Calu3 (cell line): ENCODE results near the gene FBXL17. TPM values are rescaled to one million over a fixed set of nuclear protein-coding genes. Genes with fewer than 3 reads are reported as not detected.
A peak's percentile ranks its signal among the peaks of the same experiment; 100 is the strongest.

Source experiments
- BruUV-seq: library from RNA; stranded (reverse); fragments of 400-500 nt; replicated peaks from 2 replicates; lab custom pipeline; 2021; lab: Mats Ljungman, UMichigan
- CTCF ChIA-PET: fragments of 300-600 bp; sonication (Branson Sonifier 250); formaldehyde crosslinking; loops from one replicate; lab custom pipeline; 2022; ENCODE audit warnings: antibody characterized with exemption; lab: Charles Lee
- DNase-seq: peaks from one replicate; pipeline ENCODE4 v3.0.0; 2022
- H3K27ac Mint-ChIP-seq: one replicate; pipeline ENCODE4 v1.8.0; 2022; ENCODE audit warnings: mixed read lengths; ENCODE audit not compliant: unreplicated experiment
- H3K27me3 Mint-ChIP-seq: one replicate; pipeline ENCODE4 v1.8.0; 2022; ENCODE audit warnings: mixed read lengths; ENCODE audit not compliant: unreplicated experiment
- H3K36me3 Mint-ChIP-seq: one replicate; pipeline ENCODE4 v1.8.0; 2022; ENCODE audit warnings: mild to moderate bottlenecking, moderate library complexity, mixed read lengths; ENCODE audit not compliant: insufficient read depth, unreplicated experiment
- H3K4me1 Mint-ChIP-seq: one replicate; pipeline ENCODE4 v1.8.0; 2022; ENCODE audit warnings: mild to moderate bottlenecking, low read depth, mixed read lengths; ENCODE audit not compliant: unreplicated experiment
- H3K4me3 Mint-ChIP-seq: one replicate; pipeline ENCODE4 v1.8.0; 2022; ENCODE audit warnings: mild to moderate bottlenecking, low read depth, moderate library complexity, mixed read lengths; ENCODE audit not compliant: unreplicated experiment
- H3K9me3 Mint-ChIP-seq: one replicate; pipeline ENCODE4 v1.8.0; 2022; ENCODE audit warnings: low read depth, mixed read lengths; ENCODE audit not compliant: unreplicated experiment
- intact Hi-C: fragments of 100-400 bp; cut with micrococcal nuclease; formaldehyde crosslinking; loops from one replicate; pipeline ENCODE4 v1.10.0; 2022; ENCODE audit not compliant: unreplicated experiment
- total RNA-seq: library from RNA; stranded (reverse); gene quantifications from 2 replicates; pipeline ENCODE4 v1.2.3, GENCODE V29; 2022
- TF ChIP-seq, protein P1 (sequence below): fragments of 200-600 bp; IDR thresholded peaks from one replicate; pipeline ENCODE4 v1.8.0; 2022; ENCODE audit warnings: antibody characterized with exemption; ENCODE audit not compliant: unreplicated experiment

The FBXL17 gene
- total RNA-seq, 1 experiment from 2014 or later = 19.6 TPM

DNA sequence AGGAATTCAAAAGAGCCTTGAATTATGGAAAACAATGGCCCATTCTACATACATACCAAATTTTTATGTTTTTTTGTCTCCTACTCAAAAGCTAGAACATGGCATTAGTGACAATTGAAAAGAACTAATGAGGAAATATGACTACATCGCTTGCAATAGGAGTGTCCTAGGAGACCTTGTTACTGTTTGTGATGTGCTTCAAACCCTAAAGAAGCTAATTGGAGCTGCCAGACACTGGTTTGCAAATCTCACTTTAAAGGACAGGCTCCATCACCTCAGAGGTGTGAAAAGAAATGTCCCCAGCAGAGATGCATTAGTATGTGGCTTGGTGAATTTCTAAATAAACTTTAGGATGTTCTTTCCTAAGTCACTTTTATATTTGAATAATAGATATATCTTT, 356.9 kb downstream of the FBXL17 start:
- Mint-ChIP-seq H3K36me3 (no peaks in the 10 kb centered on the region), H3K27ac (no peak overlapping the region), H3K9me3 (no peaks in the 10 kb centered on the region), H3K4me1 (no peaks in the 10 kb centered on the region), H3K27me3 (no peaks in the 10 kb centered on the region), H3K4me3 (no peak overlapping the region)
- CTCF ChIA-PET = no interaction called here
- TF ChIP-seq, protein P1, sequence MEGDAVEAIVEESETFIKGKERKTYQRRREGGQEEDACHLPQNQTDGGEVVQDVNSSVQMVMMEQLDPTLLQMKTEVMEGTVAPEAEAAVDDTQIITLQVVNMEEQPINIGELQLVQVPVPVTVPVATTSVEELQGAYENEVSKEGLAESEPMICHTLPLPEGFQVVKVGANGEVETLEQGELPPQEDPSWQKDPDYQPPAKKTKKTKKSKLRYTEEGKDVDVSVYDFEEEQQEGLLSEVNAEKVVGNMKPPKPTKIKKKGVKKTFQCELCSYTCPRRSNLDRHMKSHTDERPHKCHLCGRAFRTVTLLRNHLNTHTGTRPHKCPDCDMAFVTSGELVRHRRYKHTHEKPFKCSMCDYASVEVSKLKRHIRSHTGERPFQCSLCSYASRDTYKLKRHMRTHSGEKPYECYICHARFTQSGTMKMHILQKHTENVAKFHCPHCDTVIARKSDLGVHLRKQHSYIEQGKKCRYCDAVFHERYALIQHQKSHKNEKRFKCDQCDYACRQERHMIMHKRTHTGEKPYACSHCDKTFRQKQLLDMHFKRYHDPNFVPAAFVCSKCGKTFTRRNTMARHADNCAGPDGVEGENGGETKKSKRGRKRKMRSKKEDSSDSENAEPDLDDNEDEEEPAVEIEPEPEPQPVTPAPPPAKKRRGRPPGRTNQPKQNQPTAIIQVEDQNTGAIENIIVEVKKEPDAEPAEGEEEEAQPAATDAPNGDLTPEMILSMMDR = no peak
- intact Hi-C loops = no loop called here
- BruUV-seq = no TSS peak
- DNase-seq = no peak

DNA sequence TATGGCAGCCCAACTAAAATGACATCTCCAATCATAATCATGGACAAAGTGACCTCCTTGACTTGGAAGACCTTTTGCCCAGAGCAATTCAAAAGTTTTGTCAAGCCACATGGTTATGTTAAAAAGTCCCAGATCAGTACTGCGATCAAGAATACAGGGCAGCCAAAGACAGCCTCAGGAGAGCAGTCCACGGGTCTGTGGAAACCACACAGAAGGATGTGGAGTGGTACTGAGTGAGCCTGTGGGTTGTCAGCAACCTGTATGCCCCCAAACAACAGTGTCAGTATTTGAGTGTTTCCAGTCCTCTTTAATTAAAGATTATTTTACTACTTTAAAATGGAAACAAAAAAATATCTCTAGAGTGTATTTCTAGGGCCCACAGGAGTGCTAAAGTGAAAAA, 365.8 kb downstream of the FBXL17 start:
- no TSS peak for BruUV-seq
- Mint-ChIP-seq H3K36me3 (no peaks in the 10 kb centered on the region), H3K27ac (no peak overlapping the region), H3K27me3 (no peaks in the 10 kb centered on the region), H3K4me1 (no peaks in the 10 kb centered on the region), H3K4me3 (no peak overlapping the region), H3K9me3 (no peaks in the 10 kb centered on the region)
- TF ChIP-seq, protein P1 = no peak
- intact Hi-C loops = no loop called here
- CTCF ChIA-PET = no interaction called here
- no peak for DNase-seq

DNA sequence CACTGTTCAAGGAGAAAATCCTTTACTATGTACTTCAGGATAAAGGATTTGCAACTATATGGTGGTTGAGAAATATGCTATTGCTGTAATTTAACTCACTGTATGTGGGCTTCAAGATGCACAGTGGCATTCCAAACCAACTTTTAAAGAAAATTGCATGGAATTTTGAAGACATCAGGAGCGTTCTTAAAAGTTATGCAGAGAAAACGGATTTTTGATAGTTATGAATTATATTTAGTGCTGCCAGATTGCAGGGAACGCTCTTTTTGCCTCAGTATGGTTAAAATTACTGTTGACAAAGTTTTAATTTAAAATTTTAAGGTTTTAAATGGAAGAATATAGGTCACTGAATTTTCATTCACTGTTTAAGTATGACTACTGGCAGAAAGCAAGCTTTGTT, 375.1 kb downstream of the FBXL17 start:
- H3K4me3 Mint-ChIP-seq = no peak overlapping the region
- TF ChIP-seq, protein P1 = no peak
- H3K27ac Mint-ChIP-seq = no peak overlapping the region
- intact Hi-C loops = no loop called here
- BruUV-seq = no TSS peak
- H3K9me3 Mint-ChIP-seq = no peaks in the 10 kb centered on the region
- CTCF ChIA-PET = no interaction called here
- H3K36me3 Mint-ChIP-seq = no peaks in the 10 kb centered on the region
- DNase-seq = no peak
- no peaks in the 10 kb centered on the region for H3K27me3 Mint-ChIP-seq
- peaks cover 8% of the 10 kb centered on the region for H3K4me1 Mint-ChIP-seq

DNA sequence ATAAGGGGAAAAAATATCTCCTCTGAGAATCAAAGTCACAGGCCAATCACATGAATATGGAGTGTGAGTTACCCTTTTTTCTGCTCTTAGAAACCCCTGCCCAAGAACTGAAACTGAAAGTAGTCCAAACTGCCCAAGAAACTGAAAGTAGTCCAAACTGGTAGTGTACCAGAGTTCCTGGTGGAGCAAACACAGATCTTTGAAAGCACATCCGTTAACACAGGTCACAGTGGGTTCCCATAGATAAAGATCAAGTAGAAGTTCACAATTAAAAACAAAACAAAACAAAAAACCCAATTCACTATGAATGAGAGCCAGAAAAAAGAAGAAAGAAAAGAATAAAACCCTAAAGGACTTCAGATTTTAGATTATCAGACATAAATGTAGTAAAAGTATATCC, 378.7 kb downstream of the FBXL17 start:
- H3K27me3 Mint-ChIP-seq = no peaks in the 10 kb centered on the region
- TF ChIP-seq, protein P1 = no peak
- H3K27ac Mint-ChIP-seq = peak overlapping the region; percentile 2
- H3K4me3 Mint-ChIP-seq = no peak overlapping the region
- no peaks in the 10 kb centered on the region for H3K9me3 Mint-ChIP-seq
- BruUV-seq = no TSS peak
- peaks cover 8% of the 10 kb centered on the region for H3K4me1 Mint-ChIP-seq
- CTCF ChIA-PET = no interaction called here
- peak; percentile 8 for DNase-seq
- no peaks in the 10 kb centered on the region for H3K36me3 Mint-ChIP-seq
- intact Hi-C loops = no loop called here
